ENCODE results near the gene KLHL6.

DNA sequence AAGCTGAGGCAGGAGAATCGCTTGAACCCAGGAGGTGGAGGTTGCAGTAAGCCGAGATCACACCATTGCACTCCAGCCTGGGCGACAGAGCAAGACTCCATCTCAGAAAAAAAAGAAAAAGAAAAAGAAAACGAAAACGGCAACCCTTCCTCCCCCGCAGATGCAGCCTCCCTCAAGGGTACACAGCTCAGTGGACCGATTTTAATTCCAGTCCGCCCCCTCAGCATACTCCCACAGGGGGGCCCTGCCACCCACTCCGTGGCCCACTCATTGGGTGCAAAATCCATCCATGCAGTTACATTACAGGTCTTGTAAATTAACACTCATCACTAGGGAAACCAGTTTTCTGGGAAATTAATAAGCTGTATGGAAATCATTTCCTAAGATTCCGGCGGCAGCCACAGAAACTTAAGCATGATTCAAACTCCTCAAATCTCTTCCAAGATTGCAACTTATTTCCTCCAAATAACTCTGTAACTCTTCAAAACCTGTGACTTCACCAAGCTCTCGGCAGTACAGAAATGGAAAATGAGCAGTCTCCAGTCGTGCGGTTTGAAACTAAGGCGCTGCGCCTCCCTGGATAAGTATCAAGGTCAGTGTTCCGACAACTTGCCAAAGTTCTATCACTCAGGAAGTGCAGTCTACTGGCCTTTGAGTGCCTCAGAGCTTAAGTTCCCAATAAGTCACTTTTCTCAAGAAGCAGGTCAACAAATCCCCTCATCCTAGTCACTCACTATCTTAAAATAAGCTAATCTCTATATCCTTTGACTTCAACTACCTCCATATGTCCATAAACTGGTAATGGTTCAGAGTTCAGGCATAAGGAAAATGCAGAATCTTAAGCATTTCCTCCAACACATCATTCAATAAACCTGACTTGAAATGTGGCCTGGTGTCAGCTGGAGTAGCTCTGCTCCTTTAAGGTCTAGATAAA, 24.7 kb upstream of the KLHL6 start:
- TF ChIP-seq, protein P1, sequence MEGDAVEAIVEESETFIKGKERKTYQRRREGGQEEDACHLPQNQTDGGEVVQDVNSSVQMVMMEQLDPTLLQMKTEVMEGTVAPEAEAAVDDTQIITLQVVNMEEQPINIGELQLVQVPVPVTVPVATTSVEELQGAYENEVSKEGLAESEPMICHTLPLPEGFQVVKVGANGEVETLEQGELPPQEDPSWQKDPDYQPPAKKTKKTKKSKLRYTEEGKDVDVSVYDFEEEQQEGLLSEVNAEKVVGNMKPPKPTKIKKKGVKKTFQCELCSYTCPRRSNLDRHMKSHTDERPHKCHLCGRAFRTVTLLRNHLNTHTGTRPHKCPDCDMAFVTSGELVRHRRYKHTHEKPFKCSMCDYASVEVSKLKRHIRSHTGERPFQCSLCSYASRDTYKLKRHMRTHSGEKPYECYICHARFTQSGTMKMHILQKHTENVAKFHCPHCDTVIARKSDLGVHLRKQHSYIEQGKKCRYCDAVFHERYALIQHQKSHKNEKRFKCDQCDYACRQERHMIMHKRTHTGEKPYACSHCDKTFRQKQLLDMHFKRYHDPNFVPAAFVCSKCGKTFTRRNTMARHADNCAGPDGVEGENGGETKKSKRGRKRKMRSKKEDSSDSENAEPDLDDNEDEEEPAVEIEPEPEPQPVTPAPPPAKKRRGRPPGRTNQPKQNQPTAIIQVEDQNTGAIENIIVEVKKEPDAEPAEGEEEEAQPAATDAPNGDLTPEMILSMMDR (IDR thresholded peaks at IDR 0.05), result no peak
- no peak for TF ChIP-seq POLR2A (IDR thresholded peaks at IDR 0.05)
- no peak for TF ChIP-seq EP300 (IDR thresholded peaks at IDR 0.05)

Measured in tibial nerve (tissue), 4 donors.